Ascending aorta (tissue), 2 donors: ENCODE data around the gene MORN2. TPM values are rescaled to one million over a fixed set of nuclear protein-coding genes. Genes with fewer than 3 reads are reported as not detected.
"Not testable (repeated sequence)": the region's sequence is repeated elsewhere in the genome, so short reads cannot be mapped to it uniquely, and the experiment has no call there.

Source experiments
- DNase-seq, 2 donors: peaks; one replicate each; pipeline ENCODE4 v3.0.0-alpha.2; 2019; ENCODE audit warnings: low spot score in 2 of 2
- H3K27ac ChIP-seq, 2 donors: fragments of 200-600 bp; sonication (generic); one replicate each; pipeline ENCODE4 v1.5.1; 2016 to 2017; ENCODE audit warnings: mild to moderate bottlenecking in 1 of 2
- H3K27me3 ChIP-seq: fragments of 200-600 bp; sonication (generic); one replicate; pipeline ENCODE4 v1.5.1; 2017
- H3K36me3 ChIP-seq, 2 donors: fragments of 200-600 bp; sonication (generic); one replicate each; pipeline ENCODE4 v1.5.1; 2016
- H3K4me1 ChIP-seq, 2 donors: fragments of 200-600 bp; sonication (generic); one replicate each; pipeline ENCODE4 v1.5.1; 2016 to 2017; ENCODE audit warnings: mild to moderate bottlenecking in 1 of 2
- H3K4me3 ChIP-seq, 2 donors: fragments of 200-600 bp; sonication (generic); one replicate each; pipeline ENCODE4 v1.5.1; 2016 to 2017; ENCODE audit warnings: mild to moderate bottlenecking in 1 of 2
- H3K9me3 ChIP-seq, 2 donors: fragments of 200-600 bp; sonication (generic); one replicate each; pipeline ENCODE4 v1.5.1; 2016
- intact Hi-C: fragments of 100-400 bp; cut with DNase I; formaldehyde crosslinking; loops from one replicate; pipeline ENCODE4 v1.15.1; 2023
- total RNA-seq: library from RNA; depleted of rRNA; stranded (reverse); fragments of >200 nt; gene quantifications from one replicate; pipeline ENCODE4 v1.1.0, GENCODE V29; 2016
- TF ChIP-seq, protein P1 (sequence below), 3 experiments: fragments of 200-600 bp in 2 of 3; fragments of 450-650 bp in 1 of 3; sonication (generic) in 2 of 3; IDR thresholded peaks; one replicate each; pipeline ENCODE4 v1.5.1; 2016 to 2019; ENCODE audit warnings: antibody characterized with exemption in 3 of 3, mild to moderate bottlenecking in 1 of 3, moderate library complexity in 1 of 3

The MORN2 gene
- total RNA-seq: not detected

DNA sequence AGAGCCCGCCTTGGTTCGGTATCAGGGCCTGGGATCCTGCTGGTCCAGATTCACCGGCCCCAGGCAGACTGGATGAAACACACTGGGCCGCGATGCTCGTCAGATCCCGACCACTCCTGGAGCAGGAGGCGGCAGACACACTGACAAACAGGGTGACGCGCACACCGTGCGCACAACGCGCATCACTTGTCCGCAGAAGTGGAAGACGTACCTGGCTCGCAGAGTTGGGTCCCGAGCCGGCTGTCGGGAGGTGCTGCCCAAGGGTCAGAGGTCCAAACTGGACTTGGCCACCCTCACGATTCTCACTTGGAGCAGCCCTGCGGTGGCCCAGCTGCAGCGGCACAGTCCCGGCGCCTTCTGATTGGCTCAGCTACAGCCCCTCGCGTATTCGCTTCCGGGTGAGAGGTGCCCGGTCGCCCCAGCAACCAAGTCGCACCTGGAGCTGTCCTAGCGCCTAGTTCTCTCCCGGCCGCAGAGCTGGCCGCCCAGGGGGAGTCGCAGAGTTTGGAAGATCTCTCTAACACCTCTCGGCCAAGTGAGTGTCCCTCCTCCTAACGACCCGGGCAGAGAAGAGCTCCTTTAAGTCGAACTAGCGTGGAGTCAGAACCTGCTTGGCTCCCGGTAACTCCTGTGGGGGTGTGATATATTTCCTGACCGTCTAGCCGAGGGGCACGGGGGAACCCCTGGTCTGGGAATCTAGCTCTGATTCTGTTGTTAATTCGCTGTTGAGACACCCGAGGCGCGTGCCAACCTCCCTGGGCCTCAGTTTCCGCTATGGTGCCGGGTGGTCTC, at the start of gene MORN2, which contains the start of gene DHX57:
TSS of gene MORN2 (plus strand) at position 401 of the 792 bp plus-strand sequence.
TSS of gene DHX57 (minus strand) at position 359 of the 792 bp plus-strand sequence. CDS start 7,529 bp downstream, outside the sequence.
- Histone ChIP-seq H3K36me3 (no peaks in the 10 kb centered on the region), H3K4me3 (peak within 1 kb of the TSS; percentile 65 to 81), H3K27me3 (no peaks in the 10 kb centered on the region), H3K27ac (peak within 1 kb of the TSS; percentile 63 to 64), H3K9me3 (no peaks in the 10 kb centered on the region), H3K4me1 (peaks cover 4 to 16% of the 10 kb centered on the region in 2 donors)
- TF ChIP-seq, protein P1, sequence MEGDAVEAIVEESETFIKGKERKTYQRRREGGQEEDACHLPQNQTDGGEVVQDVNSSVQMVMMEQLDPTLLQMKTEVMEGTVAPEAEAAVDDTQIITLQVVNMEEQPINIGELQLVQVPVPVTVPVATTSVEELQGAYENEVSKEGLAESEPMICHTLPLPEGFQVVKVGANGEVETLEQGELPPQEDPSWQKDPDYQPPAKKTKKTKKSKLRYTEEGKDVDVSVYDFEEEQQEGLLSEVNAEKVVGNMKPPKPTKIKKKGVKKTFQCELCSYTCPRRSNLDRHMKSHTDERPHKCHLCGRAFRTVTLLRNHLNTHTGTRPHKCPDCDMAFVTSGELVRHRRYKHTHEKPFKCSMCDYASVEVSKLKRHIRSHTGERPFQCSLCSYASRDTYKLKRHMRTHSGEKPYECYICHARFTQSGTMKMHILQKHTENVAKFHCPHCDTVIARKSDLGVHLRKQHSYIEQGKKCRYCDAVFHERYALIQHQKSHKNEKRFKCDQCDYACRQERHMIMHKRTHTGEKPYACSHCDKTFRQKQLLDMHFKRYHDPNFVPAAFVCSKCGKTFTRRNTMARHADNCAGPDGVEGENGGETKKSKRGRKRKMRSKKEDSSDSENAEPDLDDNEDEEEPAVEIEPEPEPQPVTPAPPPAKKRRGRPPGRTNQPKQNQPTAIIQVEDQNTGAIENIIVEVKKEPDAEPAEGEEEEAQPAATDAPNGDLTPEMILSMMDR (IDR thresholded peaks at IDR 0.05): no peak
- peak; percentile 48 to 92 for DNase-seq
- intact Hi-C loops: loop anchor here (5.0 kb wide), 1 partner anchor 98 kb away; the partner anchor contains the start of gene GEMIN6

GRCh38 chr2:38827539-38828145, 48.1 kb upstream of the MORN2 start:
- H3K36me3 ChIP-seq: peaks cover 13 to 46% of the 10 kb centered on the region in 2 donors
- H3K9me3 ChIP-seq: not testable (repeated sequence)

DNA sequence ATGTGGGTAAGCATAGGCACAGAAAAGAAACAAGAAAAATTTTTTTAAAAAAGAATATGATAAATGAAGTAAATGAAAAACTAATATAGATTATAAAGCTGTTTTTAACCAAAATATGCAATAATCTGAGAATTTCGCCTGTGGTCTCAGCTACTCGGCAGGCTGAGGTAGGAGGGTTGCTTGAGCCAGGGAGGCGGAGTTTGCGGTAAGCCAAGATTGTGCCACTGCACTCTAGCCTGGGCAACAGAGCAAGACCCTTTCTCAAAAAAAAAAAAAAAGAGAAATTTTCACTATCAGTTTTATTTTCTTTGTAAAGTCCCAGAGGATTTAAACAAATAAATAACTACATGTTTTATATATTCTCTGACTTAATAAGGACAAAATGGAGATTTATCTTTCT, 47.3 kb upstream of the MORN2 start:
- Histone ChIP-seq H3K27me3 (no peaks in the 10 kb centered on the region), H3K36me3 (peaks cover 20 to 40% of the 10 kb centered on the region in 2 donors), H3K9me3 (no peaks in the 10 kb centered on the region), H3K27ac (no peak overlapping the region), H3K4me3 (no peak overlapping the region), H3K4me1 (no peaks in the 10 kb centered on the region)
- intact Hi-C loops: no loop called here
- TF ChIP-seq, protein P1 (IDR thresholded peaks at IDR 0.05): no peak
- no peak for DNase-seq

More at GRCh38 chr2:38827539-38828145, 48.1 kb upstream of the MORN2 start:
- H3K4me3 ChIP-seq, H3K27me3 ChIP-seq, intact Hi-C loops, H3K27ac ChIP-seq, DNase-seq, H3K4me1 ChIP-seq: not testable (repeated sequence)

DNA sequence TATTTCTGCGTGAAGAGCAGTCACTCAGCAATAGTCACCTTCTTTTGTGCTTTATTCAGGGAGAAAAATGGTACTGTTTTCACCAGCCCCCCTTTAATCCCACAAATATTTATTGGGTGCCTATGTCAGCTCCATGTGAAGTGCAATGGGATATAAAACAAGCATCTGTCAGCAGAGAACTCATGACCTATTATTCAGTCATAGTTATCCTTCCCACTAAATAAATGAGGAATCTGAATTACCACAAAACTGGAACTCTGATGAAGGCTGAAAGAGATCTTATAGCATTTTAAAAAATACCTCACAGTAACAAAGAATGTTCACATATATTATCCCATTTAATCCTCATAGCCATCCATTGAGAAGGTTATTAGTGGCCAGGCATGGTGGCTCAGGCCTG, 45.8 kb upstream of the MORN2 start:
- H3K4me1 ChIP-seq: no peaks in the 10 kb centered on the region
- no peak overlapping the region for H3K27ac ChIP-seq
- intact Hi-C loops: no loop called here
- TF ChIP-seq, protein P1 (IDR thresholded peaks at IDR 0.05): no peak
- DNase-seq: no peak
- no peak overlapping the region for H3K4me3 ChIP-seq
- no peaks in the 10 kb centered on the region for H3K9me3 ChIP-seq
- peaks cover 19 to 33% of the 10 kb centered on the region in 2 donors for H3K36me3 ChIP-seq
- H3K27me3 ChIP-seq: no peaks in the 10 kb centered on the region

DNA sequence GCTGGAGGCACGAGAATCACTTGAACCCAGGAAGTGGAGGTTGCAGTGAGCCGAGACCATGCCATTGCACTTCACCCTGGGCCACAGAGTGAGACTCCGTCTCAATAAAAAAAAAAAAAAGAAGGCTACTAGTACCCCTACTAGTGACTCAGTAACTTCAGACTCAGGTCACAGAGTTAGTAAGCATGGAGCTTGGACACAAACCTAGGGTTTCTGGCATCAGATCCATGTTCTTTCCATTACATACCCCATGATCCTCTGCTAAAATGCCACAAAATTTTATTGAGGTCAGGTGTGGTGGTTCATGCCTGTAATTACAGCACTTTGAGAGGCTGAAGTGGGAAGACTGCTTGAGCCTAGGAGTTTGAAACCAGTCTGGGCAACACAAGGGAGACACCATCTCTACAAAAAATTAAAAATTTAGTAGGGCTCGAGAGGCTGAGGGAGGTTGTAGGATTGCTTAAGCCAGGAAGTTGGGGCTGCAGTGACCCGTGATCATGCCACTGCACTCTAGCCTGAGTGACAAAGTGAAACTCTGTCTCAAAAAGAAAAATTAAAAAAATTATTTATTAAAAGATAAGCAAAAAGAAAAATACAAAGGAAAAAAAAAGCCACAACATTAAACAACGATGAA, 45.1 kb upstream of the MORN2 start:
- H3K27ac ChIP-seq: no peak overlapping the region
- no peaks in the 10 kb centered on the region for H3K4me1 ChIP-seq
- intact Hi-C loops: no loop called here
- H3K36me3 ChIP-seq: peaks cover 16 to 28% of the 10 kb centered on the region in 2 donors
- no peaks in the 10 kb centered on the region for H3K27me3 ChIP-seq
- no peaks in the 10 kb centered on the region for H3K9me3 ChIP-seq
- no peak for DNase-seq
- H3K4me3 ChIP-seq: no peak overlapping the region
- TF ChIP-seq, protein P1 (IDR thresholded peaks at IDR 0.05): no peak
